Peyer's patch (tissue), 4 donors: ENCODE data around the gene RBM19. TPM values are rescaled to one million over a fixed set of nuclear protein-coding genes. Genes with fewer than 3 reads are reported as not detected.

Experiments used
- DNase-seq, 3 donors: peaks; one replicate each; pipeline ENCODE4 v3.0.0-alpha.2; 2017 to 2019
- H3K27ac ChIP-seq, 4 donors: fragments of 200-600 bp; sonication (generic); one replicate each; pipeline ENCODE4 v1.5.1; 2016 to 2019
- H3K27me3 ChIP-seq, 2 donors: fragments of 200-600 bp; sonication (generic); one replicate each; pipeline ENCODE4 v1.5.1; 2019
- H3K36me3 ChIP-seq, 3 donors: fragments of 200-600 bp; sonication (generic); one replicate each; pipeline ENCODE4 v1.5.1; 2016 to 2019
- H3K4me1 ChIP-seq, 4 donors: fragments of 200-600 bp; sonication (generic); one replicate each; pipeline ENCODE4 v1.5.1; 2016 to 2019
- H3K4me3 ChIP-seq, 4 donors: fragments of 200-600 bp; sonication (generic); 1 replicate in 3 of 4; 2 replicates in 1 of 4; pipeline ENCODE4 v1.5.1; 2016 to 2019; ENCODE audit warnings: mild to moderate bottlenecking in 1 of 4
- H3K9me3 ChIP-seq, 4 donors: fragments of 200-600 bp; sonication (generic); one replicate each; pipeline ENCODE4 v1.5.1; 2016 to 2019; ENCODE audit warnings: mild to moderate bottlenecking in 1 of 4
- POLR2A ChIP-seq, 2 donors: fragments of 450-650 bp; IDR thresholded peaks; one replicate each; pipeline ENCODE4 v1.5.1; 2017; ENCODE audit warnings: antibody characterized with exemption in 2 of 2, mild to moderate bottlenecking in 2 of 2, moderate library complexity in 2 of 2
- total RNA-seq, 4 donors: library from RNA; depleted of rRNA; stranded (reverse); fragments of >200 nt; gene quantifications; one replicate each; pipeline ENCODE4 v1.1.0, GENCODE V29; 2016
- TF ChIP-seq, protein P1 (sequence below), 6 experiments: fragments of 450-650 bp in 4 of 6; fragments of 200-600 bp in 2 of 6; sonication (generic) in 1 of 6; IDR thresholded peaks; one replicate each; pipeline ENCODE4 v1.5.1; 2017 to 2019; ENCODE audit warnings: antibody characterized with exemption in 6 of 6, mild to moderate bottlenecking in 3 of 6, moderate library complexity in 1 of 6

Gene RBM19
- total RNA-seq, 4 donors from 2014 or later, result 20.7 to 178 (median 48.0) TPM

DNA sequence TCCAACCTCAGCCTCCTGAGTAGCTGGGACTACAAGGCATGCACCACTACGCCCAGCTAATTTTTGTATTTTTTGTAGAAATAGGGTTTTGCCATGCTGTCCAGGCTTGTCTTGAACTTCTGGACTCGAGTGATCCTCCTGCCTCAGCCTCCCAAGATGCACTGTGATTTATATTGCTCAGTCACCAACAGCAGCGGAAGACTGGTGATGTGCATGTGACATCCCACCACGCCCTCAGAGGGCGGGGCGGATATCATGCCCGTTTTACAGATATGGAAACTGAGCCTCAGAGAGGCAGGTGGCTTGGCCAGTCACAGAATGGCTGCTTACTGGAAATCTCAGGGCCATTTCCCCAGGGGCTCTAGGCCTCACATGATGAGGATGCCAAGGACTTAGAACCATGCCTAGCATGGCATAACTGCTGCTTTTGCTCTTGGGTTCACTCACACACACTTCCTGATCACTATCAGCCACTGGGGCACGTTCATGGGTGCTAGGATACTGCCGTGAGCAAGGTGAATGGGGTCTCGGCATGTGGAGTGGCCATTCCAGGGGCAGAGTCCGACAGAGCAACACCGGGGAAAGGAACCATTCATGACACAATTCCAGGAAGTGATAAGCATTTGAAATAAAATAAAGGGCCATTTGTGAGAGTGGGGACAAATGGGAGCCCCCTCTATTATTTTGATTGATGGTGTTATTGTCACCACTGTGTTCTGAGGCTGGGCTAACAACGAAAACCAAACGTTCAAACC, 31.9 kb downstream of the RBM19 start:
- Histone ChIP-seq H3K4me3 (no peak overlapping the region), H3K27ac (no peak overlapping the region), H3K4me1 (no peaks in the 10 kb centered on the region), H3K9me3 (no peaks in the 10 kb centered on the region), H3K27me3 (no peaks in the 10 kb centered on the region), H3K36me3 (peaks cover 0 to 79% (median 0%) of the 10 kb centered on the region in 3 donors)
- DNase-seq, result no peak
- TF ChIP-seq, protein P1, sequence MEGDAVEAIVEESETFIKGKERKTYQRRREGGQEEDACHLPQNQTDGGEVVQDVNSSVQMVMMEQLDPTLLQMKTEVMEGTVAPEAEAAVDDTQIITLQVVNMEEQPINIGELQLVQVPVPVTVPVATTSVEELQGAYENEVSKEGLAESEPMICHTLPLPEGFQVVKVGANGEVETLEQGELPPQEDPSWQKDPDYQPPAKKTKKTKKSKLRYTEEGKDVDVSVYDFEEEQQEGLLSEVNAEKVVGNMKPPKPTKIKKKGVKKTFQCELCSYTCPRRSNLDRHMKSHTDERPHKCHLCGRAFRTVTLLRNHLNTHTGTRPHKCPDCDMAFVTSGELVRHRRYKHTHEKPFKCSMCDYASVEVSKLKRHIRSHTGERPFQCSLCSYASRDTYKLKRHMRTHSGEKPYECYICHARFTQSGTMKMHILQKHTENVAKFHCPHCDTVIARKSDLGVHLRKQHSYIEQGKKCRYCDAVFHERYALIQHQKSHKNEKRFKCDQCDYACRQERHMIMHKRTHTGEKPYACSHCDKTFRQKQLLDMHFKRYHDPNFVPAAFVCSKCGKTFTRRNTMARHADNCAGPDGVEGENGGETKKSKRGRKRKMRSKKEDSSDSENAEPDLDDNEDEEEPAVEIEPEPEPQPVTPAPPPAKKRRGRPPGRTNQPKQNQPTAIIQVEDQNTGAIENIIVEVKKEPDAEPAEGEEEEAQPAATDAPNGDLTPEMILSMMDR (IDR thresholded peaks at IDR 0.05), result no peak
- no peak for TF ChIP-seq POLR2A (IDR thresholded peaks at IDR 0.05)

DNA sequence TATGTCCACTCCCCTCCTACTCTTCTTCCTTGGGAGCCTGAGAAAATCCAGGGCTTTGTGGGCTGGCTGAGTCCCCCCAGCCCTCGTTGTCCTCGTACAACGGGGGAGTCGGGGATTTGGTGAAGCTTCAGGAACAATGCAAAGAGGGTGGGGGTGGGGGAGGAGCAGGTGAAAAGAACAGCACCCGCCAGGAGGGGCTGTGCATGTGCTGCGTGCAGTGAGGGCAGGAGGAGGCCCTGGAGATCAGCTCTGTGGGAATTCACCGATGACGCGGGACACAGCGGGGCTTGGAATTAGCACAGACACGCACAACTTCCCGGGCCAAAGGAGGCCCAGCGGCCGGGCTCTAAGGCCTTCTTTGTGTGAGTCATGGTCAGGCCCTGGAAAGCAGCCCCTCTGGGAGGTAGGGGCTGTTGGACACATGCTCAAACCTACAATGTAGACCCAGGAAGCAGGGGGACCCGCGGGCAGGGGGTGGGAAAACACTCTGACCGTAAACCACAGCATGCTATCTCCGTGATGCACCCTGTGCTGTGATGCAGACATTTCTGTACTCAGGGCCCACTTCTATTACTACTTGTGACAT, 32.8 kb downstream of the RBM19 start:
- DNase-seq, result no peak
- Histone ChIP-seq H3K36me3 (peaks cover 0 to 69% (median 0%) of the 10 kb centered on the region in 3 donors), H3K4me3 (no peak overlapping the region), H3K27me3 (no peaks in the 10 kb centered on the region), H3K4me1 (no peaks in the 10 kb centered on the region), H3K9me3 (no peaks in the 10 kb centered on the region), H3K27ac (no peak overlapping the region)
- TF ChIP-seq POLR2A (IDR thresholded peaks at IDR 0.05), result no peak
- TF ChIP-seq, protein P1 (IDR thresholded peaks at IDR 0.05), result no peak

DNA sequence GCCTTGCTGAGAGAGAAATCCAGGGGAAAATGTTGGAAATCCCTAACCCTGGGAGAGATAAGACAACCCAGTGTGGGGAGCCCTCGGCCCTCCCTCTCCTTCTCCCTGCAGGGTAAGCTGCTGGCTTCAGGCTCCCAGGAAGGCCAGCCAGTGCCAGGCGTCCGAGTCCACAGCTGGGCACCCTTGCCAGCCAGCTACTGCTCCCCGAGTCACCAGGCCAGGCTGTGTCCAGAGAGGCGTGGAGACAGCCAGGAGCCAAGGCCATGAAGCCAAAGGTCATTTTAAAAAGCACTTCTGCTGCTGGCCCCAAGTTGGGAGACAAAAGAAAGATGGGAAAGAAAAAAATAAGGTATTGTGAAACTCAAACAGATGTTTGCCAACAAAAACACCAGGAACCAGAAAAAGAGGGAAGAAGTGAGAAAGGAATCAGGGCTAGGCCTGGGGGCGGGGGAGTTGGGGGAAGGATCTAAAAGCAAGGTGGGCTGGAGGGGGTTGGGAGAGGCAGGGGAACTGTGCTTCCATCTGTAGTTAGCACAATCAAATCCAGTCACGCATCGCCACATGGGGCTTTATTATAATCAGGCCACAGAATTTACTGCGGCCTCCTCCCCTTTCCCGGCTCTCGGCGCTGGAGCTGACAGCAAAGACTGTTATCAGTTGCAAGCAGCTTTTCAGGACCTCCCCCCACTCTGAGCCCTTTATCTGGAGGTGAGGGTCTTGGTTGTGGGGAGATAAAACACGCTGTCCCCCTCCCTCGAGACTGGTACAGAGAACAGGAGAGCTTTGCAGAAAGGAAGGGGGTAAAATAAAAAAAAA, 33.5 kb downstream of the RBM19 start:
- Histone ChIP-seq H3K36me3 (peaks cover 0 to 62% (median 0%) of the 10 kb centered on the region in 3 donors), H3K4me1 (no peaks in the 10 kb centered on the region), H3K9me3 (no peaks in the 10 kb centered on the region), H3K27ac (no peak overlapping the region), H3K27me3 (no peaks in the 10 kb centered on the region), H3K4me3 (no peak overlapping the region)
- DNase-seq, result no peak
- TF ChIP-seq POLR2A (IDR thresholded peaks at IDR 0.05), result no peak
- TF ChIP-seq, protein P1 (IDR thresholded peaks at IDR 0.05), result no peak

DNA sequence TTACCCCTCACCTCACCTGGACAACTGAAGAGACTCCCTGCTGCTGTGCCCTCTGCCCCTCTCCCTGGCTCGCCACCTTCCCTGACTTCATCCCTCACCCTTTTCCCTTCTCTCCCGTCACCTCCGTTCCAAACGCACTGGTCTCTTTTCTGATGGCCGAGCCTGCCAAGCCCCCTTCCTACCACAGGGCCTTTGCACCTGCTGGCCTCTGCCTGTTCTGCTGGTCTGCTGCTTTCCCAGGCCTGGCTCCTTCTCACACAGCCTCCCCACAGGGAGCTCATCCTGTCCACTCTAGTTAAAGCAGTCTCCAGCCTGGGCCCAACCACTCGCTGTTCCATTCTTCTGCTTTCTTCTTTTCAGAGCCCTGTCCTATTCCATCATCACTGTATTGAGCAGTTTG, 34.6 kb downstream of the RBM19 start:
- H3K27me3 ChIP-seq, result no peaks in the 10 kb centered on the region
- no peak overlapping the region for H3K27ac ChIP-seq
- H3K4me3 ChIP-seq, result no peak overlapping the region
- peaks cover 0 to 60% (median 0%) of the 10 kb centered on the region in 3 donors for H3K36me3 ChIP-seq
- H3K9me3 ChIP-seq, result no peaks in the 10 kb centered on the region
- TF ChIP-seq, protein P1 (IDR thresholded peaks at IDR 0.05), result no peak
- no peak for TF ChIP-seq POLR2A (IDR thresholded peaks at IDR 0.05)
- H3K4me1 ChIP-seq, result no peaks in the 10 kb centered on the region
- DNase-seq, result no peak

DNA sequence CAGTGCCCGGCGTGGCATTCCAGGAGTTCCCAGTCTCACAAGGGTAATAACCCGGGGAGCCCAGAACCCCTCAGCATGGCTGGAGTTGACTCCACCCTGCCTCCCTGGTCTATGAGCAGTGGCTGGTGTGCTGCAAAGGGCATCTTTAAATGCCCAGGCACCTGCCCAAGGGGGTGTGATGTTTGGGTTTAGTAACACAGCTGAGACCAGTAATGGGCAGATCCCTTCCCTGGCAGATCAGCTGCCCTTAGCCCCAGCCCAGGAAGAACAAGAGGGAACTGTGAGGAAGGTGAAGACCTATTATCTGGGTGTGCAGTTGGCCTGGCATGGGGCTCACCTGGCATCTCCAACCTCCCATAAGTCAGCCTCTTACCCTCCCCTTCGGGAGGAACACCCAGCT, 35.9 kb downstream of the RBM19 start:
- Histone ChIP-seq H3K27ac (no peak overlapping the region), H3K4me1 (no peaks in the 10 kb centered on the region), H3K36me3 (peaks cover 0 to 61% (median 0%) of the 10 kb centered on the region in 3 donors), H3K9me3 (no peaks in the 10 kb centered on the region), H3K27me3 (no peaks in the 10 kb centered on the region), H3K4me3 (no peak overlapping the region)
- DNase-seq, result no peak
- TF ChIP-seq, protein P1 (IDR thresholded peaks at IDR 0.05), result no peak
- no peak for TF ChIP-seq POLR2A (IDR thresholded peaks at IDR 0.05)
